HTERT RPE-1 (cell line): ENCODE data around the gene ISM2.

Experiments
- in situ Hi-C: fragments of 300-500 bp; cut with MboI; formaldehyde crosslinking; loops from 4 replicates; pipeline ENCODE4 v1.14.3; 2020; ENCODE audit warnings: low sequenced_read_pairs

Gene ISM2

GRCh38 chr14:77508876-77509275 lies 10.3 kb upstream of the ISM2 start:
- in situ Hi-C loops, result no loop called here

GRCh38 chr14:77508249-77508648 lies 9.6 kb upstream of the ISM2 start:
- in situ Hi-C loops, result no loop called here

GRCh38 chr14:77507762-77508161 lies 9.1 kb upstream of the ISM2 start:
- in situ Hi-C loops, result no loop called here

GRCh38 chr14:77505031-77505430 lies 6.4 kb upstream of the ISM2 start:
- in situ Hi-C loops, result no loop called here

- in situ Hi-C loops, result no loop called here
Measured at GRCh38 chr14:77503138-77503537, 4.5 kb upstream of the ISM2 start.

GRCh38 chr14:77502109-77502782 lies 3.6 kb upstream of the ISM2 start:
- in situ Hi-C loops, result no loop called here

GRCh38 chr14:77498984-77499527 lies 440 bp upstream of the ISM2 start:
- in situ Hi-C loops, result no loop called here

GRCh38 chr14:77495334-77495733 lies 3.3 kb downstream of the ISM2 start:
- in situ Hi-C loops, result no loop called here

GRCh38 chr14:77491056-77491455 lies 7.6 kb downstream of the ISM2 start:
- in situ Hi-C loops, result no loop called here

- in situ Hi-C loops, result no loop called here
Measured at GRCh38 chr14:77490347-77490986, 8.1 kb downstream of the ISM2 start.

- in situ Hi-C loops, result no loop called here
Measured at GRCh38 chr14:77489041-77489440, 9.6 kb downstream of the ISM2 start.

GRCh38 chr14:77488558-77488957 lies 10.1 kb downstream of the ISM2 start:
- in situ Hi-C loops, result no loop called here

GRCh38 chr14:77485901-77486678 lies 12.5 kb downstream of the ISM2 start:
- in situ Hi-C loops, result no loop called here

GRCh38 chr14:77485256-77485655 lies 13.4 kb downstream of the ISM2 start:
- in situ Hi-C loops, result no loop called here

GRCh38 chr14:77482422-77482821 lies 16.2 kb downstream of the ISM2 start:
- in situ Hi-C loops, result no loop called here

- in situ Hi-C loops, result no loop called here
Measured at GRCh38 chr14:77478796-77479195, 19.8 kb downstream of the ISM2 start.

GRCh38 chr14:77478029-77478428 lies 20.6 kb downstream of the ISM2 start:
- in situ Hi-C loops, result no loop called here

- in situ Hi-C loops, result no loop called here
Measured at GRCh38 chr14:77475432-77476115, 23.0 kb downstream of the ISM2 start.

- in situ Hi-C loops, result no loop called here
Measured at GRCh38 chr14:77474479-77475177, 24.0 kb downstream of the ISM2 start.

GRCh38 chr14:77473921-77474320 lies 24.7 kb downstream of the ISM2 start:
- in situ Hi-C loops, result no loop called here
